HCT116 (cell line): ENCODE results near the gene NF1. TPM values are rescaled to one million over a fixed set of nuclear protein-coding genes. Genes with fewer than 3 reads are reported as not detected.

Experiments
- ATAC-seq: fragments of 200-7000 bp; cut with Tn5 transposase; 2 replicates; pipeline ENCODE4 v1.9.1; 2020; ENCODE audit warnings: mild to moderate bottlenecking, moderate library complexity
- BruUV-seq: library from RNA; stranded (reverse); fragments of 400-500 nt; replicated peaks from 2 replicates; lab custom pipeline; 2021; lab: Mats Ljungman, UMichigan
- CTCF ChIA-PET: fragments of 300-600 bp; sonication (Branson Sonifier 250); formaldehyde crosslinking; loops from one replicate; lab custom pipeline; 2021; ENCODE audit warnings: antibody characterized with exemption; lab: Charles Lee
- POLR2A ChIA-PET: fragments of 300-600, 350-600 bp; sonication (Branson Sonifier 250); formaldehyde crosslinking; loops from one replicate; lab custom pipeline; 2021; ENCODE audit warnings: antibody characterized with exemption; lab: Charles Lee
- RAD21 ChIA-PET, 2 experiments: fragments of 300-600 bp; sonication (Branson Sonifier 250); formaldehyde crosslinking; loops; one replicate each; lab custom pipeline; 2023; ENCODE audit warnings: low total read pairs in 2 of 2; ENCODE audit not compliant: uncharacterized antibody in 2 of 2, unreplicated experiment in 2 of 2, low non-redundant PET in 1 of 2; lab: Charles Lee
- DNase-seq: peaks from one replicate; pipeline ENCODE4 v3.0.0-alpha.2; 2010; ENCODE audit warnings: low read depth, low spot score
- H2AFZ ChIP-seq: fragments of 200-600 bp; shearing (Covaris generic), sonication (generic); 2 replicates; pipeline ENCODE4 v1.6.1; 2017; ENCODE audit warnings: low read depth, mixed run types, mixed read lengths, antibody characterized with exemption, low read length; ENCODE audit not compliant: poor library complexity, severe bottlenecking
- H3K27ac ChIP-seq: 2 replicates; pipeline ENCODE4 v1.5.1; 2012; ENCODE audit warnings: low read depth, low read length
- H3K27me3 ChIP-seq: fragments of 200-600 bp; sonication (generic); 2 replicates; pipeline ENCODE4 v1.6.1; 2016; ENCODE audit warnings: mixed run types, low read length, mixed read lengths; ENCODE audit not compliant: insufficient read depth
- H3K36me3 ChIP-seq, 2 experiments: fragments of 200-500 bp in 1 of 2; fragments of 200-600 bp in 1 of 2; sonication (Bioruptor generic) in 1 of 2; sonication (generic) in 1 of 2; 2 replicates each; pipeline versions ENCODE4 v1.5.1 to v1.6.1; 2014 to 2016; ENCODE audit warnings: low read length in 2 of 2, inconsistent platforms in 1 of 2, mixed read lengths in 1 of 2, mixed run types in 1 of 2; ENCODE audit not compliant: insufficient read depth in 2 of 2, control insufficient read depth in 1 of 2
- H3K4me1 ChIP-seq, 2 experiments: fragments of 200-600 bp in 1 of 2; sonication (generic) in 1 of 2; 2 replicates each; pipeline versions ENCODE4 v1.5.1 to v1.6.1; 2012 to 2017; ENCODE audit warnings: low read length in 2 of 2, inconsistent platforms in 1 of 2, mild to moderate bottlenecking in 1 of 2, mixed read lengths in 1 of 2, mixed run types in 1 of 2, moderate library complexity in 1 of 2; ENCODE audit not compliant: insufficient read depth in 2 of 2, control insufficient read depth in 1 of 2
- H3K4me2 ChIP-seq: fragments of 200-600 bp; sonication (generic); 2 replicates; pipeline ENCODE4 v1.6.1; 2017; ENCODE audit warnings: mixed run types, low read length, mixed read lengths
- H3K4me3 ChIP-seq, 2 experiments: fragments of 200-600 bp in 1 of 2; sonication (generic) in 1 of 2; replicated peaks in 1 of 2; 2 replicates each; pipeline ENCODE4 v1.5.1; 2011 to 2016; ENCODE audit warnings: low read length in 2 of 2, control low read depth in 1 of 2, low read depth in 1 of 2, mild to moderate bottlenecking in 1 of 2, mixed read lengths in 1 of 2, mixed run types in 1 of 2
- H3K79me2 ChIP-seq: fragments of 200-600 bp; sonication (generic); 2 replicates; pipeline ENCODE4 v1.6.1; 2017; ENCODE audit warnings: mild to moderate bottlenecking, mixed run types, low read length, moderate library complexity, mixed read lengths; ENCODE audit not compliant: insufficient read depth
- H3K9ac ChIP-seq: fragments of 200-600 bp; sonication (generic); 2 replicates; pipeline ENCODE4 v1.6.1; 2016; ENCODE audit warnings: low read length, mixed read lengths
- H3K9me2 ChIP-seq: fragments of 200-600 bp; sonication (generic), shearing (Covaris generic); 2 replicates; pipeline ENCODE4 v1.6.1; 2017; ENCODE audit warnings: mixed run types, mild to moderate bottlenecking, moderate library complexity; ENCODE audit not compliant: insufficient read depth
- H3K9me3 ChIP-seq, 2 experiments: fragments of 200-500 bp in 1 of 2; fragments of 200-600 bp in 1 of 2; sonication (Bioruptor generic) in 1 of 2; sonication (generic) in 1 of 2; 2 replicates each; pipeline ENCODE4 v1.6.1; 2014 to 2017; ENCODE audit warnings: low read length in 2 of 2, mixed read lengths in 2 of 2, inconsistent platforms in 1 of 2, low read depth in 1 of 2, mild to moderate bottlenecking in 1 of 2, mixed run types in 1 of 2, moderate library complexity in 1 of 2; ENCODE audit not compliant: control insufficient read depth in 1 of 2, insufficient read depth in 1 of 2
- H4K20me1 ChIP-seq: fragments of 200-600 bp; sonication (generic), shearing (Covaris generic); 2 replicates; pipeline ENCODE4 v1.6.1; 2017; ENCODE audit warnings: mixed run types, mild to moderate bottlenecking, moderate library complexity; ENCODE audit not compliant: insufficient read depth
- CEBPB ChIP-seq: IDR thresholded peaks from 2 replicates; pipeline ENCODE4 v1.6.1; 2012; ENCODE audit warnings: low read depth
- EGR1 ChIP-seq: IDR thresholded peaks from 2 replicates; pipeline ENCODE4 v1.6.1; 2012; ENCODE audit warnings: low read depth
- EZH2 ChIP-seq: fragments of 200-600 bp; sonication (generic); IDR thresholded peaks from 2 replicates; pipeline ENCODE4 v1.6.1; 2017; ENCODE audit warnings: antibody characterized with exemption, mixed run types
- EZH2phosphoT487 ChIP-seq: fragments of 200-600 bp; IDR thresholded peaks from 2 replicates; pipeline ENCODE4 v1.6.1; 2018; ENCODE audit warnings: antibody characterized with exemption, borderline replicate concordance
- FOSL1 ChIP-seq: IDR thresholded peaks from 2 replicates; pipeline ENCODE4 v1.6.1; 2012; ENCODE audit warnings: low read depth
- JUND ChIP-seq: IDR thresholded peaks from 2 replicates; pipeline ENCODE4 v1.6.1; 2012
- POLR2AphosphoS5 ChIP-seq: IDR thresholded peaks from 2 replicates; pipeline ENCODE4 v1.6.1; 2011; ENCODE audit warnings: mild to moderate bottlenecking, low read depth, low read length, moderate library complexity
- SRF ChIP-seq: IDR thresholded peaks from 2 replicates; pipeline ENCODE4 v1.6.1; 2012; ENCODE audit warnings: low read depth
- TCF7L2 ChIP-seq: IDR thresholded peaks from 2 replicates; pipeline ENCODE4 v1.7.0; 2011; ENCODE audit warnings: borderline replicate concordance, inconsistent platforms; ENCODE audit not compliant: insufficient read depth, insufficient read length; ENCODE audit errors: extremely low read depth
- YY1 ChIP-seq: IDR thresholded peaks from 2 replicates; pipeline ENCODE4 v1.6.1; 2011; ENCODE audit warnings: low read length, low read depth, moderate library complexity, mild to moderate bottlenecking; ENCODE audit not compliant: insufficient replicate concordance; ENCODE audit errors: extremely low read depth
- ZFX ChIP-seq: fragments of 450-650 bp; IDR thresholded peaks from 2 replicates; pipeline ENCODE4 v1.6.1; 2017
- ZNF274 ChIP-seq: fragments of 200-500 bp; sonication (Bioruptor generic); IDR thresholded peaks from 2 replicates; pipeline ENCODE4 v1.6.1; 2014; ENCODE audit warnings: mild to moderate bottlenecking, low read depth, low read length, inconsistent platforms
- intact Hi-C: fragments of 100-400 bp; cut with micrococcal nuclease; formaldehyde crosslinking; loops from 2 replicates; pipeline ENCODE4 v1.10.0; 2022
- total RNA-seq: library from RNA; stranded (reverse); gene quantifications from one replicate; pipeline ENCODE4 v1.2.1, GENCODE V29; 2021; ENCODE audit not compliant: unreplicated experiment
- TF ChIP-seq, protein P1 (sequence below): IDR thresholded peaks from 2 replicates; pipeline ENCODE4 v1.6.1; 2012; ENCODE audit warnings: low read depth
- TF ChIP-seq, protein P2 (sequence below): IDR thresholded peaks from 2 replicates; pipeline ENCODE4 v1.6.1; 2012
- TF ChIP-seq, protein P3 (sequence below), 3 experiments: fragments of 200-600 bp in 1 of 3; sonication (generic) in 1 of 3; IDR thresholded peaks in 2 of 3; conservative IDR thresholded peaks in 1 of 3; 2 replicates each; pipeline ENCODE4 v1.5.1; 2012 to 2017; ENCODE audit warnings: low read depth in 2 of 3, low read length in 2 of 3, antibody characterized with exemption in 1 of 3, borderline replicate concordance in 1 of 3, control low read depth in 1 of 3, mild to moderate bottlenecking in 1 of 3, mixed read lengths in 1 of 3, mixed run types in 1 of 3, moderate library complexity in 1 of 3; ENCODE audit not compliant: insufficient read depth in 1 of 3

The NF1 gene
- total RNA-seq, 1 experiment from 2014 or later, result 20.8 TPM

DNA sequence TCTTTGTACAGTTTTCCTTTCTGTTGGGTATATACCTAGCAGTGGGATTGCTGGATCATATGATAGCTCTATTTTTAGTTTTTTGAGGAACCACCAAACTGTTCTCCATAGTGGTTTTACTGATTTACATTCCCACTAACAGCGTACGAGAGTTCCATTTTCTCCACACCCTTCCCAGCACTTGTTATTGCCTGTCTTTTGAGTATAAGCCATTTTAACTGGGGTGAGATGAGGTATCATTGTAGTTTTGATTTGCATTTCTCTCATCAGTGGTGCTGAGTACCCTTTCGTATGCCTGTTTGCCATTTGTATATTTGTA, 220.0 kb downstream of the NF1 start:
- intact Hi-C loops, result no loop called here
- CTCF ChIA-PET, result no interaction called here
- TF ChIP-seq SRF (no peak), TCF7L2 (no peak), YY1 (no peak), EGR1 (no peak), FOSL1 (no peak), EZH2phosphoT487 (no peak), EZH2 (no peak), JUND (no peak), ZNF274 (no peak), CEBPB (no peak), ZFX (no peak), POLR2AphosphoS5 (no peak)
- TF ChIP-seq, protein P1, sequence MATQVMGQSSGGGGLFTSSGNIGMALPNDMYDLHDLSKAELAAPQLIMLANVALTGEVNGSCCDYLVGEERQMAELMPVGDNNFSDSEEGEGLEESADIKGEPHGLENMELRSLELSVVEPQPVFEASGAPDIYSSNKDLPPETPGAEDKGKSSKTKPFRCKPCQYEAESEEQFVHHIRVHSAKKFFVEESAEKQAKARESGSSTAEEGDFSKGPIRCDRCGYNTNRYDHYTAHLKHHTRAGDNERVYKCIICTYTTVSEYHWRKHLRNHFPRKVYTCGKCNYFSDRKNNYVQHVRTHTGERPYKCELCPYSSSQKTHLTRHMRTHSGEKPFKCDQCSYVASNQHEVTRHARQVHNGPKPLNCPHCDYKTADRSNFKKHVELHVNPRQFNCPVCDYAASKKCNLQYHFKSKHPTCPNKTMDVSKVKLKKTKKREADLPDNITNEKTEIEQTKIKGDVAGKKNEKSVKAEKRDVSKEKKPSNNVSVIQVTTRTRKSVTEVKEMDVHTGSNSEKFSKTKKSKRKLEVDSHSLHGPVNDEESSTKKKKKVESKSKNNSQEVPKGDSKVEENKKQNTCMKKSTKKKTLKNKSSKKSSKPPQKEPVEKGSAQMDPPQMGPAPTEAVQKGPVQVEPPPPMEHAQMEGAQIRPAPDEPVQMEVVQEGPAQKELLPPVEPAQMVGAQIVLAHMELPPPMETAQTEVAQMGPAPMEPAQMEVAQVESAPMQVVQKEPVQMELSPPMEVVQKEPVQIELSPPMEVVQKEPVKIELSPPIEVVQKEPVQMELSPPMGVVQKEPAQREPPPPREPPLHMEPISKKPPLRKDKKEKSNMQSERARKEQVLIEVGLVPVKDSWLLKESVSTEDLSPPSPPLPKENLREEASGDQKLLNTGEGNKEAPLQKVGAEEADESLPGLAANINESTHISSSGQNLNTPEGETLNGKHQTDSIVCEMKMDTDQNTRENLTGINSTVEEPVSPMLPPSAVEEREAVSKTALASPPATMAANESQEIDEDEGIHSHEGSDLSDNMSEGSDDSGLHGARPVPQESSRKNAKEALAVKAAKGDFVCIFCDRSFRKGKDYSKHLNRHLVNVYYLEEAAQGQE, result no peak
- TF ChIP-seq, protein P2, sequence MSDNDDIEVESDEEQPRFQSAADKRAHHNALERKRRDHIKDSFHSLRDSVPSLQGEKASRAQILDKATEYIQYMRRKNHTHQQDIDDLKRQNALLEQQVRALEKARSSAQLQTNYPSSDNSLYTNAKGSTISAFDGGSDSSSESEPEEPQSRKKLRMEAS, result no peak
- TF ChIP-seq, protein P3, sequence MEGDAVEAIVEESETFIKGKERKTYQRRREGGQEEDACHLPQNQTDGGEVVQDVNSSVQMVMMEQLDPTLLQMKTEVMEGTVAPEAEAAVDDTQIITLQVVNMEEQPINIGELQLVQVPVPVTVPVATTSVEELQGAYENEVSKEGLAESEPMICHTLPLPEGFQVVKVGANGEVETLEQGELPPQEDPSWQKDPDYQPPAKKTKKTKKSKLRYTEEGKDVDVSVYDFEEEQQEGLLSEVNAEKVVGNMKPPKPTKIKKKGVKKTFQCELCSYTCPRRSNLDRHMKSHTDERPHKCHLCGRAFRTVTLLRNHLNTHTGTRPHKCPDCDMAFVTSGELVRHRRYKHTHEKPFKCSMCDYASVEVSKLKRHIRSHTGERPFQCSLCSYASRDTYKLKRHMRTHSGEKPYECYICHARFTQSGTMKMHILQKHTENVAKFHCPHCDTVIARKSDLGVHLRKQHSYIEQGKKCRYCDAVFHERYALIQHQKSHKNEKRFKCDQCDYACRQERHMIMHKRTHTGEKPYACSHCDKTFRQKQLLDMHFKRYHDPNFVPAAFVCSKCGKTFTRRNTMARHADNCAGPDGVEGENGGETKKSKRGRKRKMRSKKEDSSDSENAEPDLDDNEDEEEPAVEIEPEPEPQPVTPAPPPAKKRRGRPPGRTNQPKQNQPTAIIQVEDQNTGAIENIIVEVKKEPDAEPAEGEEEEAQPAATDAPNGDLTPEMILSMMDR (IDR thresholded peaks at IDR 0.05 in 2 of 3, conservative IDR thresholded peaks at IDR 0.05 in 1 of 3; ENCODE audit: borderline replicate concordance in 1 of 3, insufficient read depth in 1 of 3, low read depth in 2 of 3, low read length in 2 of 3), result no peak

More for the DNA sequence above, 220.0 kb downstream of the NF1 start:
- Histone ChIP-seq H3K27ac (no peak overlapping the region), H4K20me1 (no peaks in the 10 kb centered on the region), H3K4me3 (no peak overlapping the region), H3K27me3 (no peaks in the 10 kb centered on the region), H3K9me2 (no peaks in the 10 kb centered on the region), H2AFZ (no peak overlapping the region), H3K9me3 (no peaks in the 10 kb centered on the region), H3K79me2 (no peaks in the 10 kb centered on the region), H3K9ac (no peak overlapping the region), H3K36me3 (no peaks in the 10 kb centered on the region; a peak in 1 of 4 replicates), H3K4me2 (no peak overlapping the region), H3K4me1 (no peaks in the 10 kb centered on the region)
- DNase-seq, result no peak
- POLR2A ChIA-PET, result no interaction called here
- ATAC-seq, result no peak
- RAD21 ChIA-PET, result no interaction called here
- no TSS peak for BruUV-seq
